HG03066 (cell line): ENCODE results near the gene MBTD1.
"Not testable (repeated sequence)": the region's sequence is repeated elsewhere in the genome, so short reads cannot be mapped to it uniquely, and the experiment has no call there.

Source experiments
- ATAC-seq: cut with Tn5 transposase; IDR thresholded peaks from one replicate; pipeline ENCODE4 v1.9.1; 2021; ENCODE audit warnings: low read depth; ENCODE audit not compliant: unreplicated experiment

The MBTD1 gene

GRCh38 chr17:51259564-51260236 lies at the start of gene MBTD1:
TSS of gene MBTD1 (minus strand) at chr17:51260049. CDS start at chr17:51225161, 34,888 bp downstream.
- peak; percentile 73 for ATAC-seq

GRCh38 chr17:51305182-51305581 lies 45.3 kb upstream of the MBTD1 start:
- no peak for ATAC-seq

- ATAC-seq, result no peak
Measured at GRCh38 chr17:51299859-51300258, 40.0 kb upstream of the MBTD1 start.

GRCh38 chr17:51298508-51299371 lies 38.9 kb upstream of the MBTD1 start:
- no peak for ATAC-seq

- not testable (repeated sequence) for ATAC-seq
Measured at GRCh38 chr17:51294338-51294737, 34.5 kb upstream of the MBTD1 start.

- no peak for ATAC-seq
Measured at GRCh38 chr17:51289696-51290111, 29.9 kb upstream of the MBTD1 start.

- no peak for ATAC-seq
Measured at GRCh38 chr17:51287412-51287811, 27.6 kb upstream of the MBTD1 start.

GRCh38 chr17:51279183-51279582 lies 19.3 kb upstream of the MBTD1 start:
- ATAC-seq, result no peak

- no peak for ATAC-seq
Measured at GRCh38 chr17:51275381-51275780, 15.5 kb upstream of the MBTD1 start.

- ATAC-seq, result no peak
Measured at GRCh38 chr17:51272812-51273211, 13.0 kb upstream of the MBTD1 start.

- no peak for ATAC-seq
Measured at GRCh38 chr17:51270636-51271035, 10.8 kb upstream of the MBTD1 start.

- no peak for ATAC-seq
Measured at GRCh38 chr17:51269991-51270390, 10.1 kb upstream of the MBTD1 start.

GRCh38 chr17:51264466-51264865 lies 4.6 kb upstream of the MBTD1 start:
- not testable (repeated sequence) for ATAC-seq

- ATAC-seq, result no peak
Measured at GRCh38 chr17:51263006-51263405, 3.2 kb upstream of the MBTD1 start.

- ATAC-seq, result no peak
Measured at GRCh38 chr17:51261024-51261963, 1.4 kb upstream of the MBTD1 start.

GRCh38 chr17:51260237-51261023 lies 581 bp upstream of the MBTD1 start, which contains the start of gene UTP18:
TSS of gene UTP18 (plus strand) at chr17:51260546. CDS start at chr17:51260585, 39 bp downstream.
- peak; percentile 69 for ATAC-seq

GRCh38 chr17:51258756-51259563 lies 889 bp downstream of the MBTD1 start:
- ATAC-seq, result no peak

- ATAC-seq, result no peak
Measured at GRCh38 chr17:51257150-51258081, 2.4 kb downstream of the MBTD1 start.
